Prostate gland (tissue), 2 donors: ENCODE data around the gene UBXN4. TPM values are rescaled to one million over a fixed set of nuclear protein-coding genes. Genes with fewer than 3 reads are reported as not detected.
"Not testable (repeated sequence)": the region's sequence is repeated elsewhere in the genome, so short reads cannot be mapped to it uniquely, and the experiment has no call there.

ENCODE experiments used
- DNase-seq: peaks from one replicate; pipeline ENCODE4 v3.0.0-alpha.2; 2019; ENCODE audit warnings: low spot score
- H3K27ac ChIP-seq, 2 donors: fragments of 200-600 bp; sonication (generic); 2 replicates each; pipeline ENCODE4 v1.5.1; 2017 to 2019
- H3K27me3 ChIP-seq: fragments of 200-600 bp; sonication (generic); replicated peaks from 2 replicates; pipeline ENCODE4 v1.5.1; 2019; ENCODE audit not compliant: insufficient read depth
- H3K36me3 ChIP-seq, 2 donors: fragments of 200-600 bp; sonication (generic); 1 replicate in 1 of 2; 2 replicates in 1 of 2; pipeline versions ENCODE4 v1.5.1 to v1.8.1; 2017 to 2019
- H3K4me1 ChIP-seq: fragments of 200-600 bp; sonication (generic); replicated peaks from 2 replicates; pipeline ENCODE4 v1.5.1; 2019
- H3K4me3 ChIP-seq, 2 donors: fragments of 200-600 bp; sonication (generic); 2 replicates each; pipeline ENCODE4 v1.5.1; 2017 to 2019
- H3K9me3 ChIP-seq: fragments of 200-600 bp; sonication (generic); 2 replicates; pipeline ENCODE4 v1.5.1; 2017
- POLR2A ChIP-seq: fragments of 450-650 bp; IDR thresholded peaks from one replicate; pipeline ENCODE4 v1.6.1; 2016; ENCODE audit warnings: antibody characterized with exemption, mild to moderate bottlenecking
- POLR2AphosphoS5 ChIP-seq: sonication (generic); formaldehyde crosslinking; IDR thresholded peaks from one replicate; pipeline ENCODE4 v1.6.1; 2017; ENCODE audit warnings: antibody characterized with exemption
- WGBS: methylation state at CpG from one replicate; pipeline ENCODE4 v1.1.5; 2018; 5-methylcytosine and 5-hydroxymethylcytosine counted together
- intact Hi-C: fragments of 100-400 bp; cut with DNase I; formaldehyde crosslinking; loops from one replicate; pipeline ENCODE4 v1.14.2; 2022
- total RNA-seq, 2 donors: library from RNA; depleted of rRNA; stranded (reverse); fragments of >200 nt; gene quantifications; one replicate each; pipeline ENCODE4 v1.1.0, GENCODE V29; 2016
- TF ChIP-seq, protein P1 (sequence below), 4 experiments: fragments of 200-600 bp in 2 of 4; fragments of 450-650 bp in 2 of 4; sonication (generic) in 2 of 4; IDR thresholded peaks; 1 replicate in 3 of 4; 2 replicates in 1 of 4; pipeline ENCODE4 v1.5.1; 2016 to 2019; ENCODE audit warnings: antibody characterized with exemption in 4 of 4, mild to moderate bottlenecking in 2 of 4, moderate library complexity in 2 of 4

Gene UBXN4
- total RNA-seq, 2 donors from 2014 or later: 67.8 to 74.3 TPM

DNA sequence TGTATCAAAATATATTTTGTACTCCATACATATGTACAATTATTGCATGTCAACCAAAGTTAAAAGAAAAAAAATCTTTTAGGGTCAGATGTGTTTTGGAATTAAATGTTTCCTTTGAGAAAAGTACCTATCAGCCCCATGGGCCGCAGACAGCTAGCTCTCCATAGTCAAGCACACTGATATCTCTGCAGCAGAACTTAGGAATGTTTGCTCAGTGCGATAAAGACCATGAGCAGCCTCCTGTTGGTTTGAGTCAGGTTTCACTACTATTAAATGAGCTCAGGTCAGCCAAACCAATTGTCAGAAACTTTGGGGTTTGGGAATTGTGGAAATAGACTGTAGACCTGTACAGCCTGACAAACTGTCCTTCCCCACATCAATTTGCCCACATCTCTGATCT lies 61.6 kb downstream of the UBXN4 start:
- 57% methylated on average over 2 of the region's 2 CpGs for WGBS

GRCh38 chr2:135807874-135808273 lies 66.2 kb downstream of the UBXN4 start:
- H3K4me1 ChIP-seq, intact Hi-C loops, H3K9me3 ChIP-seq, H3K36me3 ChIP-seq, H3K4me3 ChIP-seq, DNase-seq, H3K27me3 ChIP-seq, H3K27ac ChIP-seq: not testable (repeated sequence)
- 93% methylated on average over 3 of the region's 3 CpGs for WGBS

More for the DNA sequence above, 61.6 kb downstream of the UBXN4 start:
- Histone ChIP-seq H3K9me3 (no peaks in the 10 kb centered on the region), H3K4me3 (no peak overlapping the region), H3K4me1 (no peaks in the 10 kb centered on the region), H3K27ac (no peak overlapping the region), H3K27me3 (no peaks in the 10 kb centered on the region), H3K36me3 (no peaks in the 10 kb centered on the region)
- intact Hi-C loops: no loop called here
- DNase-seq: no peak
- TF ChIP-seq, protein P1, sequence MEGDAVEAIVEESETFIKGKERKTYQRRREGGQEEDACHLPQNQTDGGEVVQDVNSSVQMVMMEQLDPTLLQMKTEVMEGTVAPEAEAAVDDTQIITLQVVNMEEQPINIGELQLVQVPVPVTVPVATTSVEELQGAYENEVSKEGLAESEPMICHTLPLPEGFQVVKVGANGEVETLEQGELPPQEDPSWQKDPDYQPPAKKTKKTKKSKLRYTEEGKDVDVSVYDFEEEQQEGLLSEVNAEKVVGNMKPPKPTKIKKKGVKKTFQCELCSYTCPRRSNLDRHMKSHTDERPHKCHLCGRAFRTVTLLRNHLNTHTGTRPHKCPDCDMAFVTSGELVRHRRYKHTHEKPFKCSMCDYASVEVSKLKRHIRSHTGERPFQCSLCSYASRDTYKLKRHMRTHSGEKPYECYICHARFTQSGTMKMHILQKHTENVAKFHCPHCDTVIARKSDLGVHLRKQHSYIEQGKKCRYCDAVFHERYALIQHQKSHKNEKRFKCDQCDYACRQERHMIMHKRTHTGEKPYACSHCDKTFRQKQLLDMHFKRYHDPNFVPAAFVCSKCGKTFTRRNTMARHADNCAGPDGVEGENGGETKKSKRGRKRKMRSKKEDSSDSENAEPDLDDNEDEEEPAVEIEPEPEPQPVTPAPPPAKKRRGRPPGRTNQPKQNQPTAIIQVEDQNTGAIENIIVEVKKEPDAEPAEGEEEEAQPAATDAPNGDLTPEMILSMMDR (IDR thresholded peaks at IDR 0.05): no peak
- TF ChIP-seq POLR2A (no peak), POLR2AphosphoS5 (no peak)

DNA sequence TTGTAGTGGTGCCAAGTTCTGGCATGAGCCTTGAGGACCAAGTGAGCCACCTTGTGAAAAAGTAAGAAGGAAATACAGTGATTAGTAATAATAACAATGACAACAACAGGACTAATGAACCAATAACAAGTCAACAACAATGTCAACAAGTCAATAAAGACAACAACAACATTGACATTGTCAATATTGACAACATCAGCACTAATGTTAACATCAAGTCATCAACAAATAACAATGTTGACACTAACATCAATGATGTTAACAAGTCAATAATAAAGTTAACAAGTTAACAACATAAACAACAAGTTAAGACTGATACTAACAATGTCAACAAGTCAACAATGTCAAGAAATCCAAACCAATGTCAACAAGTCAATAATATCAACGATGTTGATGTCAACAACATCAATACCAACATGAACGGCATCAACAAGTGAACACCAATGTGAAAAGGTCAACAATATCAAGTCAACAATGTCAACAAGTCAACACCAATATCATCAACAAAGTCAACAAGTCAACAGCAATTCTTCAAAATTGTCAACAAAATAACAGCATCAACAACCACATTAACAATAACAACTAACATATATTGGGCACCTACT lies 71.4 kb downstream of the UBXN4 start:
- no peaks in the 10 kb centered on the region for H3K27me3 ChIP-seq
- H3K27ac ChIP-seq: no peak overlapping the region
- no peaks in the 10 kb centered on the region for H3K9me3 ChIP-seq
- no peaks in the 10 kb centered on the region for H3K36me3 ChIP-seq
- H3K4me1 ChIP-seq: no peaks in the 10 kb centered on the region
- H3K4me3 ChIP-seq: no peak overlapping the region
- TF ChIP-seq, protein P1 (IDR thresholded peaks at IDR 0.05): no peak
- TF ChIP-seq POLR2AphosphoS5: no peak
- no peak for TF ChIP-seq POLR2A
- WGBS: 57% methylated on average over 2 of the region's 2 CpGs
- no peak for DNase-seq
- intact Hi-C loops: no loop called here

- Histone ChIP-seq H3K4me3 (no peak overlapping the region), H3K4me1 (no peaks in the 10 kb centered on the region), H3K36me3 (no peaks in the 10 kb centered on the region), H3K27me3 (no peaks in the 10 kb centered on the region), H3K9me3 (no peaks in the 10 kb centered on the region), H3K27ac (no peak overlapping the region)
- DNase-seq: no peak
- WGBS: 74% methylated on average over 3 of the region's 3 CpGs
- intact Hi-C loops: no loop called here
- TF ChIP-seq, protein P1 (IDR thresholded peaks at IDR 0.05): no peak
- TF ChIP-seq POLR2AphosphoS5 (no peak), POLR2A (no peak)
Observed at GRCh38 chr2:135815269-135815668, 73.6 kb downstream of the UBXN4 start.

DNA sequence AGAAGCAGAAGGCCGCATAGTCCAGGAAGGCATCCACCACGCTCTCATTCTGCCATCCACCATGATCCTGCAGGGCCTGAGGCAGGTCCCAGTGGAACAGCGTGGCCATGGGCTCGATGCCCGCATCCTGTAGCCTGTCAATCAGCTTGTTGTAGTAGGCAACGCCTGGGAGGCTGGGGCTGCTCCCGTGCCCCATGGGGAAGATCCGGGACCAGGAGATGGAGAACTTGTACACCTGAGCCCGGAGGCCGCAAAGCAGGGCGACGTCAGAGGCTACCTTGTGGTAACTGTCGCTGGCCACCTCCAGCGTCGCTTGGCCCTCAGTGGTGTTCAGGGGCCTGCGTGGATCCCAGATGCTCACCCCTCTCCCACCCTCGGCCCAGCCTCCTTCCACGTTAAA lies 75.8 kb downstream of the UBXN4 start:
- TF ChIP-seq, protein P1 (IDR thresholded peaks at IDR 0.05): no peak
- TF ChIP-seq POLR2A (no peak), POLR2AphosphoS5 (no peak)
- intact Hi-C loops: no loop called here

More for the DNA sequence above, 75.8 kb downstream of the UBXN4 start:
- Histone ChIP-seq H3K36me3 (no peaks in the 10 kb centered on the region), H3K9me3 (no peaks in the 10 kb centered on the region), H3K27me3 (no peaks in the 10 kb centered on the region), H3K27ac (no peak overlapping the region), H3K4me3 (no peak overlapping the region), H3K4me1 (no peaks in the 10 kb centered on the region)
- 87% methylated on average over 17 of the region's 18 CpGs for WGBS
- no peak for DNase-seq
